ENCODE data around the gene TMEM132A. TPM values are rescaled to one million over a fixed set of nuclear protein-coding genes. Genes with fewer than 3 reads are reported as not detected.

The TMEM132A gene
- total RNA-seq, 4 donors from 2014 or later: 2.9 to 11.3 (median 6.7) TPM

DNA sequence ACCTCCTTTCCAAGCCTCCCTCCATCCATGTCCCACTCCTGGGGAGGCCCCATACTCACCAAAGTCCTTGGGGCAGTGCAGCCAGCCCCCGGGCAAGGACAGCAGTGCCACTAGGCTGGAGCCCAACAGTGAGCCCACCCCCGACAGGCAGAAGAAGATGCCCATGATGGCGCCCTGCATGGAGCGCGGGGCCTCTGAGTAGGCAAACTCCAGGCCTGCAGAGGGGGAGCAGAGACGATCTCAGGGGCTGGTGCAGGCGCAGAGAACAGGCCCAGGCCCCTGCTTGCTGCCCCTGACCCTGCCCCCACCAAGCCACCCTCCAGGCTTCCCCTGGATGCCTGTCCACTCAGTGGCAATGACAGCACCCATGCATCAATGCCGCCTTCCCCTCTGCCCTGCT, 13.6 kb downstream of the TMEM132A start:
- ATAC-seq (ENCODE audit: low FRiP score) (no peak), DNase-seq (ENCODE audit: low spot score) (no peak)
- no peak for TF ChIP-seq CTCF (IDR thresholded peaks at IDR 0.05)

- TF ChIP-seq CTCF (IDR thresholded peaks at IDR 0.05): no peak
- DNase-seq (ENCODE audit: low spot score) (no peak), ATAC-seq (ENCODE audit: low FRiP score) (no peak)
These were observed 14.2 kb downstream of the TMEM132A start for GRCh38 chr11:60938500-60938899.

DNA sequence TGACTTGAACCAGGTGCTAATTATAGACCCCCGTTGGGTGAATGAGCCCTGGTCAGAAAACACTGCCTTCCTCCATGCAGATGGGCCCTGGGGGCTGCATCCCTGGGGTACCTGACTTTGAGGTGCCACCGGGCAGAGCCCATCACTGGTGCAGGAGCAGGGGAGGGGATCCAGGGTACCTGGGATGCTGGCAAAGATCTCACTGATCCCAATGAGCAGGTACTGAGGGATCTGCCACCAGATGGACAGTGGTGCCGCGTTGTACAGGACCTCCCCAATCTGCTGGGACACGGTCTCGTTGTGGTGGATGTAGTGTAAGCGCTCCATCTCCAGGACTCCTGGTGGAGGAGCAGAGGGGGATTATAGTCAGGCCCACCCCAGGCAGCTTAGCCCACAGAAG, 15.0 kb downstream of the TMEM132A start:
- no peak for TF ChIP-seq CTCF (IDR thresholded peaks at IDR 0.05)
- ATAC-seq (ENCODE audit: low FRiP score): no peak
- no peak for DNase-seq (ENCODE audit: low spot score)

GRCh38 chr11:60939855-60940254, 15.6 kb downstream of the TMEM132A start:
- DNase-seq (ENCODE audit: low spot score) (no peak), ATAC-seq (ENCODE audit: low FRiP score) (no peak)
- no peak for TF ChIP-seq CTCF (IDR thresholded peaks at IDR 0.05)

- ATAC-seq (ENCODE audit: low FRiP score) (no peak), DNase-seq (ENCODE audit: low spot score) (no peak)
- no peak for TF ChIP-seq CTCF (IDR thresholded peaks at IDR 0.05)
These were observed 17.3 kb downstream of the TMEM132A start for GRCh38 chr11:60941371-60942119.

- ATAC-seq (ENCODE audit: low FRiP score): no peak
- DNase-seq (ENCODE audit: low spot score): no peak
- no peak for TF ChIP-seq CTCF (IDR thresholded peaks at IDR 0.05)
These were observed 18.0 kb downstream of the TMEM132A start for GRCh38 chr11:60942219-60942618.

DNA sequence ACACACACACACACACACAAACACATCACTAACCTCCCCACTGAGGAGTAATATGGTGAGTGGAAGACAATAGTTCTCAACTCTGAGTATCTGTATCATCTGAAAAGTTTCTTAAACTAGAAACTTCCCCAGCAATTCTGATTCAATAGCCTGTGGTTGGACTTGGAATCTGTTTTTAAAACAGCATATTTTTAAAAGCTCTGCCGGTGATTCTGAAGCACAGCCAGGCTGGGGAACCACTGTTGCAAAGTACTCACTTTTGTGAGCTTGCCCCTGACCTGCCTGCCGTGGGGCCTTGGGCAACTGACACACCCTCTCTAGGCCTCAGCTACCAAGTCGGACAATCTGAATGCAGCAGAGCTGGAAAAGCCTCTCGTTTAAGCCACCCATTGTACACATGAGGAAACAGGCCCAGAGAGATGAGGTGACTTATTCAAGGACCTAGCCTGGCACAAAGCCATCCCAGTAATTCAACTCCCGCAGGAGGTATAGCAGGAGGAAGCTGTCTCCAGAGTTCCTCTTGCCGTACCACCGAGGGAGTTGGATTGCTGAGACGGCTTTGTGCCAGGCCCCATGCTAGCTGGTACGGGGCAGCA, 18.8 kb downstream of the TMEM132A start:
- DNase-seq (ENCODE audit: low spot score): no peak
- TF ChIP-seq CTCF (IDR thresholded peaks at IDR 0.05): no peak
- ATAC-seq (ENCODE audit: low FRiP score): no peak

All from omental fat pad (tissue), 4 donors.